Activated CD8-positive, alpha-beta memory T cell treated with anti-CD3 and anti-CD28 coated beads for 48 hours (primary cell): Measurements from ENCODE around the gene CWC27.

Source experiments
- DNase-seq, 3 experiments: peaks; one replicate each; pipeline ENCODE4 v3.0.0-alpha.2; 2020; ENCODE audit warnings: low read depth in 2 of 3, low spot score in 2 of 3

CWC27 gene

GRCh38 chr5:65065001-65065511 is 296.3 kb downstream of the CWC27 start:
- DNase-seq = no peak

- DNase-seq = no peak
These were observed 297.8 kb downstream of the CWC27 start for GRCh38 chr5:65066387-65067146.

GRCh38 chr5:65067147-65067506 is 298.4 kb downstream of the CWC27 start:
- no peak for DNase-seq
